ENCODE data around the gene EGR4.

DNA sequence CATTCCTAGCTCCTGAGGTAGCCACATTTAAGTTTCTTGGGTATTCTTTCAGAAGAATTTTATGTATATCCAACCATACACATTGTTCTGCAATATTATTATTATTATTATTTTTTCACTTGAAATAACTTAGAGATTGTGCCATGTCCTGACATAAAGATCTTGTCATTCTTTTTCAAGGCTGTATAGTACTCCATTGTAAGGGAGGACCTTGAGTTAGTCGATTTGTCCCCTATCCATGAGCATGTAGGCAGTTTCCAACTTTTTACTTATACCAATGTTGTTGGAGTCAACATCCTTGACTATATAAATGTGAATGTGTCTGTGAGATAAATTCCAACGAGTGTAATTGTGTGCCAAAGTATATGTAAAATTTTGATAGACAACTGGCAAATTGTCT is 891 bp upstream of the EGR4 start:
- TF ChIP-seq, protein P1, sequence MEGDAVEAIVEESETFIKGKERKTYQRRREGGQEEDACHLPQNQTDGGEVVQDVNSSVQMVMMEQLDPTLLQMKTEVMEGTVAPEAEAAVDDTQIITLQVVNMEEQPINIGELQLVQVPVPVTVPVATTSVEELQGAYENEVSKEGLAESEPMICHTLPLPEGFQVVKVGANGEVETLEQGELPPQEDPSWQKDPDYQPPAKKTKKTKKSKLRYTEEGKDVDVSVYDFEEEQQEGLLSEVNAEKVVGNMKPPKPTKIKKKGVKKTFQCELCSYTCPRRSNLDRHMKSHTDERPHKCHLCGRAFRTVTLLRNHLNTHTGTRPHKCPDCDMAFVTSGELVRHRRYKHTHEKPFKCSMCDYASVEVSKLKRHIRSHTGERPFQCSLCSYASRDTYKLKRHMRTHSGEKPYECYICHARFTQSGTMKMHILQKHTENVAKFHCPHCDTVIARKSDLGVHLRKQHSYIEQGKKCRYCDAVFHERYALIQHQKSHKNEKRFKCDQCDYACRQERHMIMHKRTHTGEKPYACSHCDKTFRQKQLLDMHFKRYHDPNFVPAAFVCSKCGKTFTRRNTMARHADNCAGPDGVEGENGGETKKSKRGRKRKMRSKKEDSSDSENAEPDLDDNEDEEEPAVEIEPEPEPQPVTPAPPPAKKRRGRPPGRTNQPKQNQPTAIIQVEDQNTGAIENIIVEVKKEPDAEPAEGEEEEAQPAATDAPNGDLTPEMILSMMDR (IDR thresholded peaks at IDR 0.05; ENCODE audit: low read depth, low read length, poor library complexity, severe bottlenecking), result no peak
- no peak for TF ChIP-seq EZH2phosphoT487 (IDR thresholded peaks at IDR 0.05; ENCODE audit: borderline replicate concordance, low read length)
